CD8-positive, alpha-beta memory T cell (primary cell): ENCODE data around the gene IFIT3. TPM values are rescaled to one million over a fixed set of nuclear protein-coding genes. Genes with fewer than 3 reads are reported as not detected.

Experiments
- CTCF ChIA-PET: fragments of 350-600 bp; sonication (Branson Sonifier 250); formaldehyde crosslinking; loops from one replicate; lab custom pipeline; 2021; ENCODE audit warnings: antibody characterized with exemption; lab: Charles Lee
- POLR2A ChIA-PET: fragments of 350-600 bp; sonication (Branson Sonifier 250); formaldehyde crosslinking; loops from one replicate; lab custom pipeline; 2021; ENCODE audit warnings: antibody characterized with exemption; lab: Charles Lee
- DNase-seq, 5 donors: peaks; one replicate each; pipeline versions ENCODE4 v3.0.0 to v3.0.0-alpha.2; 2020 to 2022; ENCODE audit warnings: mixed read lengths in 1 of 5
- H3K27ac ChIP-seq: one replicate; pipeline ENCODE4 v1.7.0; 2013; ENCODE audit warnings: low read depth, mild to moderate bottlenecking, low read length, moderate library complexity
- H3K27me3 ChIP-seq: 2 replicates; pipeline ENCODE4 v1.7.0; 2013; ENCODE audit warnings: low read length, mild to moderate bottlenecking; ENCODE audit not compliant: insufficient read depth, poor library complexity, severe bottlenecking
- H3K36me3 ChIP-seq: 2 replicates; pipeline ENCODE4 v1.7.0; 2013; ENCODE audit warnings: mild to moderate bottlenecking, low read length, moderate library complexity; ENCODE audit not compliant: insufficient read depth
- H3K4me1 ChIP-seq: 2 replicates; pipeline ENCODE4 v1.7.0; 2013; ENCODE audit warnings: mild to moderate bottlenecking, low read length, moderate library complexity; ENCODE audit not compliant: insufficient read depth
- H3K4me3 ChIP-seq: 2 replicates; pipeline ENCODE4 v1.7.0; 2013; ENCODE audit warnings: mild to moderate bottlenecking, low read length
- H3K9me3 ChIP-seq: 2 replicates; pipeline ENCODE4 v1.7.0; 2013; ENCODE audit warnings: mild to moderate bottlenecking, low read length
- H3K27ac Mint-ChIP-seq, 8 donors: one replicate each; pipeline ENCODE4 v1.8.0; 2020 to 2021; ENCODE audit warnings: mixed read lengths in 8 of 8, mild to moderate bottlenecking in 6 of 8, inconsistent platforms in 3 of 8, moderate library complexity in 3 of 8
- H3K27me3 Mint-ChIP-seq, 2 donors: one replicate each; pipeline ENCODE4 v1.8.0; 2020 to 2021; ENCODE audit warnings: mixed read lengths in 2 of 2, mild to moderate bottlenecking in 1 of 2, moderate library complexity in 1 of 2
- H3K36me3 Mint-ChIP-seq, 3 donors: one replicate each; pipeline ENCODE4 v1.8.0; 2020 to 2021; ENCODE audit warnings: mixed read lengths in 3 of 3, inconsistent platforms in 1 of 3, mild to moderate bottlenecking in 1 of 3
- H3K4me1 Mint-ChIP-seq, 3 donors: one replicate each; pipeline ENCODE4 v1.8.0; 2020 to 2021; ENCODE audit warnings: mixed read lengths in 3 of 3, inconsistent platforms in 1 of 3, mild to moderate bottlenecking in 1 of 3
- H3K4me3 Mint-ChIP-seq, 7 donors: one replicate each; pipeline ENCODE4 v1.8.0; 2020 to 2021; ENCODE audit warnings: mixed read lengths in 7 of 7, mild to moderate bottlenecking in 6 of 7, moderate library complexity in 4 of 7, inconsistent platforms in 2 of 7
- H3K9me3 Mint-ChIP-seq, 5 donors: one replicate each; pipeline ENCODE4 v1.8.0; 2020 to 2022; ENCODE audit warnings: mixed read lengths in 5 of 5, mild to moderate bottlenecking in 3 of 5, moderate library complexity in 2 of 5, inconsistent platforms in 1 of 5
- polyA plus RNA-seq: library from polyadenylated mRNA; unstranded; fragments of 300-500 nt; fragmentation: Illumina TruSeq; gene quantifications from one replicate; pipeline ENCODE4 v1.2.3, GENCODE V29; 2021
- total RNA-seq, 2 experiments: library from RNA; stranded (reverse); gene quantifications; one replicate each; pipeline ENCODE4 v1.2.3, GENCODE V29; 2021

IFIT3 gene
- total and polyA plus RNA-seq, 3 experiments from 2014 or later, result 0.35 to 3.7 (median 0.63) TPM

GRCh38 chr10:89368129-89368528 lies 40.3 kb downstream of the IFIT3 start:
- Histone ChIP-seq H3K36me3 (no peaks in the 10 kb centered on the region), H3K27ac (no peak overlapping the region), H3K4me3 (no peak overlapping the region), H3K4me1 (peaks cover 5% of the 10 kb centered on the region), H3K9me3 (no peaks in the 10 kb centered on the region), H3K27me3 (no peaks in the 10 kb centered on the region)
- Mint-ChIP-seq H3K9me3 (no peaks in the 10 kb centered on the region), H3K36me3 (no peaks in the 10 kb centered on the region), H3K27me3 (peaks cover 5 to 21% of the 10 kb centered on the region in 2 donors), H3K4me3 (no peak overlapping the region), H3K4me1 (peaks cover 11 to 17% (median 16%) of the 10 kb centered on the region in 3 donors), H3K27ac (peak overlapping the region in 3 of 8 donors; percentile 11 to 52 (median 49))
- DNase-seq, result no peak
- ChIA-PET POLR2A (no interaction called here), CTCF (interaction anchor here (1.1 to 1.6 kb wide), 4 partner anchors 19 to 181 kb away, joined by 3 to 4 read pairs (median 3); no protein-coding TSS in a partner anchor)

- Mint-ChIP-seq H3K4me3 (no peak overlapping the region), H3K9me3 (no peaks in the 10 kb centered on the region), H3K27me3 (peaks cover 5 to 25% of the 10 kb centered on the region in 2 donors), H3K4me1 (peaks cover 11 to 12% (median 11%) of the 10 kb centered on the region in 3 donors), H3K36me3 (peaks cover 0 to 3% (median 0%) of the 10 kb centered on the region in 3 donors), H3K27ac (peak overlapping the region in 1 of 8 donors; percentile 26)
- CTCF ChIA-PET, result interaction anchor here (0.6 to 1.5 kb wide), 15 partner anchors 16 to 180 kb away, joined by 3 to 5 read pairs (median 3); partner anchors contain the start of genes IFIT1, IFIT5 and LIPA
- H3K4me1 ChIP-seq, result no peaks in the 10 kb centered on the region
- H3K9me3 ChIP-seq, result no peaks in the 10 kb centered on the region
- POLR2A ChIA-PET, result interaction anchor here (0.6 kb wide), 1 partner anchor 1564 kb away, joined by 3 read pairs; no protein-coding TSS in a partner anchor
- H3K4me3 ChIP-seq, result no peak overlapping the region
- no peaks in the 10 kb centered on the region for H3K27me3 ChIP-seq
- H3K27ac ChIP-seq, result no peak overlapping the region
- peak in 1 of 5 donors; percentile 21 for DNase-seq
- H3K36me3 ChIP-seq, result no peaks in the 10 kb centered on the region
Measured at GRCh38 chr10:89369156-89370105, 41.6 kb downstream of the IFIT3 start.

- no peak overlapping the region for H3K27ac ChIP-seq
- ChIA-PET CTCF (no interaction called here), POLR2A (no interaction called here)
- H3K27me3 ChIP-seq, result no peaks in the 10 kb centered on the region
- H3K4me3 ChIP-seq, result no peak overlapping the region
- H3K27ac Mint-ChIP-seq, result no peak overlapping the region
- no peak overlapping the region for H3K4me3 Mint-ChIP-seq
- H3K27me3 Mint-ChIP-seq, result peaks cover 5 to 25% of the 10 kb centered on the region in 2 donors
- H3K4me1 ChIP-seq, result no peaks in the 10 kb centered on the region
- DNase-seq, result no peak
- no peaks in the 10 kb centered on the region for H3K36me3 ChIP-seq
- H3K9me3 ChIP-seq, result no peaks in the 10 kb centered on the region
- no peaks in the 10 kb centered on the region for H3K9me3 Mint-ChIP-seq
- peaks cover 11 to 12% (median 11%) of the 10 kb centered on the region in 3 donors for H3K4me1 Mint-ChIP-seq
- H3K36me3 Mint-ChIP-seq, result peaks cover 0 to 3% (median 0%) of the 10 kb centered on the region in 3 donors
Measured at GRCh38 chr10:89371079-89371478, 43.3 kb downstream of the IFIT3 start.

- H3K27ac ChIP-seq, result no peak overlapping the region
- ChIA-PET CTCF (no interaction called here), POLR2A (no interaction called here)
- no peaks in the 10 kb centered on the region for H3K36me3 ChIP-seq
- DNase-seq, result no peak
- Mint-ChIP-seq H3K4me1 (peaks cover 11 to 12% (median 11%) of the 10 kb centered on the region in 3 donors), H3K4me3 (no peak overlapping the region), H3K27me3 (peaks cover 5 to 25% of the 10 kb centered on the region in 2 donors), H3K27ac (no peak overlapping the region), H3K9me3 (no peaks in the 10 kb centered on the region), H3K36me3 (peaks cover 0 to 3% (median 0%) of the 10 kb centered on the region in 3 donors)
- H3K9me3 ChIP-seq, result no peaks in the 10 kb centered on the region
- no peaks in the 10 kb centered on the region for H3K27me3 ChIP-seq
- no peaks in the 10 kb centered on the region for H3K4me1 ChIP-seq
- no peak overlapping the region for H3K4me3 ChIP-seq
Measured at GRCh38 chr10:89371987-89372386, 44.2 kb downstream of the IFIT3 start.

GRCh38 chr10:89373916-89374711 lies 46.3 kb downstream of the IFIT3 start:
- Histone ChIP-seq H3K36me3 (no peaks in the 10 kb centered on the region), H3K27ac (peak overlapping the region; percentile 13), H3K4me3 (no peak overlapping the region), H3K4me1 (no peaks in the 10 kb centered on the region), H3K9me3 (no peaks in the 10 kb centered on the region), H3K27me3 (no peaks in the 10 kb centered on the region)
- Mint-ChIP-seq H3K27ac (peak overlapping the region in 1 of 8 donors; percentile 32), H3K27me3 (peaks cover 5 to 25% of the 10 kb centered on the region in 2 donors), H3K36me3 (peaks cover 0 to 3% (median 0%) of the 10 kb centered on the region in 3 donors), H3K4me1 (no peaks in the 10 kb centered on the region), H3K9me3 (no peaks in the 10 kb centered on the region), H3K4me3 (no peak overlapping the region)
- CTCF ChIA-PET, result no interaction called here
- POLR2A ChIA-PET, result no interaction called here
- DNase-seq, result no peak

- Mint-ChIP-seq H3K9me3 (no peaks in the 10 kb centered on the region), H3K36me3 (peaks cover 0 to 3% (median 0%) of the 10 kb centered on the region in 3 donors), H3K27ac (no peak overlapping the region), H3K27me3 (peaks cover 5 to 22% of the 10 kb centered on the region in 2 donors), H3K4me3 (no peak overlapping the region), H3K4me1 (no peaks in the 10 kb centered on the region)
- no peaks in the 10 kb centered on the region for H3K9me3 ChIP-seq
- no peaks in the 10 kb centered on the region for H3K27me3 ChIP-seq
- CTCF ChIA-PET, result no interaction called here
- no peak overlapping the region for H3K4me3 ChIP-seq
- H3K27ac ChIP-seq, result peak overlapping the region; percentile 13
- H3K4me1 ChIP-seq, result no peaks in the 10 kb centered on the region
- DNase-seq, result no peak
- H3K36me3 ChIP-seq, result no peaks in the 10 kb centered on the region
- POLR2A ChIA-PET, result no interaction called here
Measured at GRCh38 chr10:89374713-89375141, 46.9 kb downstream of the IFIT3 start.

GRCh38 chr10:89377705-89378637 lies 50.2 kb downstream of the IFIT3 start, which contains the start of gene IFIT1B:
Gene IFIT1B, plus strand, starts transcription at chr10:89378056. Its CDS starts 80 bp downstream, at chr10:89378136.
- ChIA-PET POLR2A (no interaction called here), CTCF (interaction anchor here (1.1 kb wide), 1 partner anchor 15 kb away, joined by 3 read pairs; no protein-coding TSS in a partner anchor)

More at GRCh38 chr10:89377705-89378637, 50.2 kb downstream of the IFIT3 start, which contains the start of gene IFIT1B:
- peaks cover 0 to 3% (median 2%) of the 10 kb centered on the region in 3 donors for H3K36me3 Mint-ChIP-seq
- DNase-seq, result no peak
- no peaks in the 10 kb centered on the region for H3K9me3 Mint-ChIP-seq
- no peak within 1 kb of the TSS for H3K4me3 Mint-ChIP-seq
- Histone ChIP-seq H3K27ac (no peak within 1 kb of the TSS), H3K4me1 (no peaks in the 10 kb centered on the region), H3K4me3 (no peak within 1 kb of the TSS), H3K9me3 (no peaks in the 10 kb centered on the region), H3K36me3 (no peaks in the 10 kb centered on the region), H3K27me3 (no peaks in the 10 kb centered on the region)
- H3K4me1 Mint-ChIP-seq, result no peaks in the 10 kb centered on the region
- H3K27me3 Mint-ChIP-seq, result peaks cover 2 to 4% of the 10 kb centered on the region in 2 donors
- H3K27ac Mint-ChIP-seq, result no peak within 1 kb of the TSS
